H1 (cell line): ENCODE results near the gene GADD45GIP1. TPM values are rescaled to one million over a fixed set of nuclear protein-coding genes. Genes with fewer than 3 reads are reported as not detected.

Experiments used
- microRNA-seq, 2 experiments: library from miRNA; unstranded; fragments of <30 nt; microRNA quantifications; one replicate each; pipeline versions ENCODE4 to v1.2.0, GENCODE V29; 2016 to 2020; ENCODE audit warnings: borderline microRNAs expressed in 2 of 2, borderline number of aligned reads in 2 of 2, borderline replicate concordance in 1 of 2
- polyA plus RNA-seq, 7 experiments: library from polyadenylated mRNA; depleted of rRNA in 3 of 7; stranded (reverse) in 5 of 7; unstranded in 2 of 7; fragments of >200 nt in 5 of 7; fragments of 200-250 nt in 2 of 7; gene quantifications; 1 replicate in 5 of 7; 2 replicates in 1 of 7; 4 replicates in 1 of 7; pipeline versions ENCODE4 v1.2.1 to v1.2.3, GENCODE V29; 2011 to 2013; ENCODE audit warnings: missing spikeins in 2 of 7, mixed read lengths in 2 of 7
- small RNA-seq: library from polyadenylated mRNA; stranded (forward); fragments of <200 nt; extraction: miRNeasy Mini kit (QIAGEN cat#:217004); gene quantifications from one replicate; pipeline ENCODE3, GENCODE V24; 2013; ENCODE audit not compliant: insufficient read depth
- total RNA-seq: library from RNA; stranded (reverse); fragmentation: NEBNext Ultra II Directional; extraction: Animal tissue kit (Norgen Biotek cat#: 25700); gene quantifications from 2 replicates; pipeline ENCODE4 v1.2.1, GENCODE V29; 2021

The GADD45GIP1 gene
- total and polyA plus RNA-seq, 2 of the 8 experiments (the other 6 are each of a cell fraction or from before 2014, with no cell fraction given), result 42.2 to 42.6 TPM

Small RNA genes within 50 kb of the gene (microRNA-seq; reads per million reads assigned to microRNA genes)
- 0 reads per million in 2 experiments for gene MIR5695
- gene MIR6515, result 0 to 0.41 reads per million in 2 experiments

Small RNA genes within 50 kb of the gene (small RNA-seq; reads per million reads assigned to genes)
- gene MIR5695, result not detected
- gene MIR6515, result 3.1 reads per million, percentile 39 among the genes with 10 or more reads in this experiment

Other genes with a start within 250 kb of the GADD45GIP1 start
- gene TNPO2, start 233.3 kb downstream of the GADD45GIP1 start, total RNA-seq, result 110 and 112 TPM in 2 replicates
- gene TNPO2, start 233.3 kb downstream of the GADD45GIP1 start, polyA plus RNA-seq (2011; rRNA removed), result 121 and 136 TPM in 2 replicates
- gene TRIR, start 222.5 kb downstream of the GADD45GIP1 start, total RNA-seq, result 149 and 156 TPM in 2 replicates
- gene TRIR, start 222.5 kb downstream of the GADD45GIP1 start, polyA plus RNA-seq (2011; rRNA removed), result 130 and 167 TPM in 2 replicates
- 105 and 106 TPM in 2 replicates for gene GET3, start 219.7 kb downstream of the GADD45GIP1 start, total RNA-seq
- 297 and 304 TPM in 2 replicates for gene GET3, start 219.7 kb downstream of the GADD45GIP1 start, polyA plus RNA-seq (2011; rRNA removed)
- 4.6 TPM in 2 replicates for gene BEST2, start 205.4 kb downstream of the GADD45GIP1 start, total RNA-seq
- 7.3 and 11.6 TPM in 2 replicates for gene BEST2, start 205.4 kb downstream of the GADD45GIP1 start, polyA plus RNA-seq (2011; rRNA removed)
- 59.3 and 63.2 TPM in 2 replicates for gene HOOK2, start 181.7 kb downstream of the GADD45GIP1 start, total RNA-seq
- 23.8 and 39.2 TPM in 2 replicates for gene HOOK2, start 181.7 kb downstream of the GADD45GIP1 start, polyA plus RNA-seq (2011; rRNA removed)
- gene JUNB, start 165.7 kb downstream of the GADD45GIP1 start, total RNA-seq, result 7.4 and 8.6 TPM in 2 replicates
- gene JUNB, start 165.7 kb downstream of the GADD45GIP1 start, polyA plus RNA-seq (2011; rRNA removed), result 10.0 and 14.1 TPM in 2 replicates
- gene PRDX2, start 155.4 kb downstream of the GADD45GIP1 start, total RNA-seq, result 380 and 404 TPM in 2 replicates
- gene PRDX2, start 155.4 kb downstream of the GADD45GIP1 start, polyA plus RNA-seq (2011; rRNA removed), result 748 and 904 TPM in 2 replicates
- gene THSD8, start 155.2 kb downstream of the GADD45GIP1 start, total RNA-seq, result 41.3 and 42.3 TPM in 2 replicates
- 3.4 and 8.2 TPM in 2 replicates for gene THSD8, start 155.2 kb downstream of the GADD45GIP1 start, polyA plus RNA-seq (2011; rRNA removed)
- 67.5 and 67.9 TPM in 2 replicates for gene RNASEH2A, start 150.6 kb downstream of the GADD45GIP1 start, total RNA-seq
- gene RNASEH2A, start 150.6 kb downstream of the GADD45GIP1 start, polyA plus RNA-seq (2011; rRNA removed), result 120 and 141 TPM in 2 replicates
- 4.8 and 5.8 TPM in 2 replicates for gene RTBDN, start 122.6 kb downstream of the GADD45GIP1 start, total RNA-seq
- gene RTBDN, start 122.6 kb downstream of the GADD45GIP1 start, polyA plus RNA-seq (2011; rRNA removed), result 4.0 and 4.4 TPM in 2 replicates
- gene MAST1, start 118.7 kb downstream of the GADD45GIP1 start, total RNA-seq, result 25.2 and 28.3 TPM in 2 replicates
- 15.6 and 27.5 TPM in 2 replicates for gene MAST1, start 118.7 kb downstream of the GADD45GIP1 start, polyA plus RNA-seq (2011; rRNA removed)
- gene DNASE2, start 75.8 kb downstream of the GADD45GIP1 start, total RNA-seq, result 32.9 and 33.2 TPM in 2 replicates
- gene DNASE2, start 75.8 kb downstream of the GADD45GIP1 start, polyA plus RNA-seq (2011; rRNA removed), result 48.2 and 58.2 TPM in 2 replicates
- gene KLF1, start 70.0 kb downstream of the GADD45GIP1 start, total RNA-seq, result 0.59 and 0.84 TPM in 2 replicates
- 0.91 and 1.0 TPM in 2 replicates for gene KLF1, start 70.0 kb downstream of the GADD45GIP1 start, polyA plus RNA-seq (2011; rRNA removed)
- gene GCDH, start 66.1 kb downstream of the GADD45GIP1 start, total RNA-seq, result 63.8 and 67.3 TPM in 2 replicates
- gene GCDH, start 66.1 kb downstream of the GADD45GIP1 start, polyA plus RNA-seq (2011; rRNA removed), result 89.4 and 134 TPM in 2 replicates
- 0.46 and 0.97 TPM in 2 replicates for gene SYCE2, start 37.9 kb downstream of the GADD45GIP1 start, total RNA-seq
- 0.69 and 0.71 TPM in 2 replicates for gene SYCE2, start 37.9 kb downstream of the GADD45GIP1 start, polyA plus RNA-seq (2011; rRNA removed)
- gene FARSA, start 23.5 kb downstream of the GADD45GIP1 start, total RNA-seq, result 103 and 108 TPM in 2 replicates
- 61.0 and 100 TPM in 2 replicates for gene FARSA, start 23.5 kb downstream of the GADD45GIP1 start, polyA plus RNA-seq (2011; rRNA removed)
- 1,155 and 1,177 TPM in 2 replicates for gene CALR, start 18.6 kb downstream of the GADD45GIP1 start, total RNA-seq
- 418 and 591 TPM in 2 replicates for gene CALR, start 18.6 kb downstream of the GADD45GIP1 start, polyA plus RNA-seq (2011; rRNA removed)
- 73.3 and 76.1 TPM in 2 replicates for gene RAD23A, start 11.4 kb downstream of the GADD45GIP1 start, total RNA-seq
- 40.0 and 80.1 TPM in 2 replicates for gene RAD23A, start 11.4 kb downstream of the GADD45GIP1 start, polyA plus RNA-seq (2011; rRNA removed)
- gene DAND5, start 12.4 kb upstream of the GADD45GIP1 start, total RNA-seq, result 0.17 and 0.25 TPM in 2 replicates
- gene DAND5, start 12.4 kb upstream of the GADD45GIP1 start, polyA plus RNA-seq (2011; rRNA removed), result 0.13 and 0.14 TPM in 2 replicates
- gene NFIX, start 38.3 kb upstream of the GADD45GIP1 start, total RNA-seq, result 0.20 and 0.27 TPM in 2 replicates
- gene NFIX, start 38.3 kb upstream of the GADD45GIP1 start, polyA plus RNA-seq (2011; rRNA removed), result 0.03 and 0.08 TPM in 2 replicates
- gene LYL1, start 145.6 kb upstream of the GADD45GIP1 start, total RNA-seq, result 0.58 and 0.65 TPM in 2 replicates
- gene LYL1, start 145.6 kb upstream of the GADD45GIP1 start, polyA plus RNA-seq (2011; rRNA removed), result 0.76 and 1.0 TPM in 2 replicates
- gene TRMT1, start 159.5 kb upstream of the GADD45GIP1 start, total RNA-seq, result 96.6 and 99.3 TPM in 2 replicates
- 77.4 and 118 TPM in 2 replicates for gene TRMT1, start 159.5 kb upstream of the GADD45GIP1 start, polyA plus RNA-seq (2011; rRNA removed)
- gene NACC1, start 161.0 kb upstream of the GADD45GIP1 start, total RNA-seq, result 226 and 234 TPM in 2 replicates
- 301 and 541 TPM in 2 replicates for gene NACC1, start 161.0 kb upstream of the GADD45GIP1 start, polyA plus RNA-seq (2011; rRNA removed)
- 50.8 and 53.0 TPM in 2 replicates for gene STX10, start 193.2 kb upstream of the GADD45GIP1 start, total RNA-seq
- 80.1 and 86.8 TPM in 2 replicates for gene STX10, start 193.2 kb upstream of the GADD45GIP1 start, polyA plus RNA-seq (2011; rRNA removed)
- 137 and 138 TPM in 2 replicates for gene IER2, start 193.2 kb upstream of the GADD45GIP1 start, total RNA-seq
- 84.5 and 151 TPM in 2 replicates for gene IER2, start 193.2 kb upstream of the GADD45GIP1 start, polyA plus RNA-seq (2011; rRNA removed)